GM10248 (cell line): ENCODE results near the gene PROZ.

Source experiments
- CTCF ChIA-PET: fragments of 300-600 bp; sonication (Branson Sonifier 250); formaldehyde crosslinking; extraction: SDS; loops from one replicate; lab custom pipeline; 2021; ENCODE audit warnings: antibody characterized with exemption; lab: Yijun Ruan, JAX
- POLR2A ChIA-PET: fragments of 350-650 bp; sonication (Branson Sonifier 250); formaldehyde crosslinking; extraction: SDS; loops from one replicate; lab custom pipeline; 2020; ENCODE audit warnings: antibody characterized with exemption; lab: Yijun Ruan, JAX
- DNase-seq: peaks from one replicate; pipeline ENCODE4 v3.0.0; 2012; ENCODE audit errors: extremely low spot score
- CTCF ChIP-seq: IDR thresholded peaks from 2 replicates; pipeline ENCODE4 v1.5.1; 2012; ENCODE audit warnings: mild to moderate bottlenecking, low read depth; ENCODE audit errors: extremely low read depth, missing control alignments, control extremely low read depth

PROZ gene

GRCh38 chr13:113148407-113148806 is 10.0 kb upstream of the PROZ start:
- no peak for TF ChIP-seq CTCF
- POLR2A ChIA-PET: no interaction called here
- CTCF ChIA-PET: no interaction called here
- no peak for DNase-seq

GRCh38 chr13:113148940-113149503 is 9.4 kb upstream of the PROZ start:
- CTCF ChIA-PET: no interaction called here
- DNase-seq: no peak
- TF ChIP-seq CTCF: no peak
- POLR2A ChIA-PET: no interaction called here

- ChIA-PET POLR2A (no interaction called here), CTCF (no interaction called here)
- no peak for DNase-seq
- no peak for TF ChIP-seq CTCF
Measured at GRCh38 chr13:113149711-113150549, 8.5 kb upstream of the PROZ start.

- CTCF ChIA-PET: no interaction called here
- no peak for TF ChIP-seq CTCF
- no peak for DNase-seq
- POLR2A ChIA-PET: no interaction called here
Measured at GRCh38 chr13:113150550-113151365, 7.7 kb upstream of the PROZ start.

GRCh38 chr13:113151745-113152690 is 6.4 kb upstream of the PROZ start:
- POLR2A ChIA-PET: no interaction called here
- DNase-seq: no peak
- TF ChIP-seq CTCF: no peak
- CTCF ChIA-PET: no interaction called here

- DNase-seq: no peak
- CTCF ChIA-PET: no interaction called here
- POLR2A ChIA-PET: no interaction called here
- no peak for TF ChIP-seq CTCF
Measured at GRCh38 chr13:113152691-113152983, 5.8 kb upstream of the PROZ start.
